NCI-H2107 treated with DMSO at 0.1 percent for 48 hours (cell line): Measurements from ENCODE around the gene PPP2R1A.
"Not testable (repeated sequence)": the region's sequence is repeated elsewhere in the genome, so short reads cannot be mapped to it uniquely, and the experiment has no call there.

Source experiments
- DNase-seq: peaks from one replicate; lab custom pipeline; 2025; ENCODE audit not compliant: unreplicated experiment; lab: John Stamatoyannopoulos, UW

PPP2R1A gene

DNA sequence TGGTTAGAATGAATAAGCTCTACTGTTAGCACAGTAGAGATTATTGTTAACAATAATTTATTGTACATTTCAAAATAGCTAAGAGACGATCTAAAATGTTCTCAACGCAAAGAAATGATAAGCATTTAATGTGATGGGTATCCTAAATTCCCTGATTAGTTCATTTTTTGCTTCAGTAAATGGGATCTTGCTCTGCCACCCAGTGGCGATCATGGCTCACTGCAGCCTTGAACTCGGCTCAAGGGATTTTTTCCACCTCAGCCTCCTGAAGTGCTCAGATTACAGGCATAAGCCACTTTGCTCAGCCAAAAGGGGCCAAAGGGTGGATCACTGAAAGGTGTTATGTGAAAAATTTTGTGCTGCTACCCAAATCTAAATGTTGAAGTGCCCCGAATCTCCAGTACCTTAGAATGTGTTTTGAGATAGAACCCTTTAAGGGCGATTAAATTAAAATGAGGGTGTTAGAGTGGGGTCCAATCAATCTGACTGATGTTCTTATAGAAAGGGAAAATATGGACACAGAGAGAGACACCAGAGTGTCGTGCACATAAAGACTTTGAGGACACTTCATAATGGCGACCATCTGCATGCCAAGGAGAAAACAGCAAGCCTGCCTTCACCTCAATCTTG lies 48.0 kb downstream of the PPP2R1A start:
- peak; percentile 42 for DNase-seq

DNA sequence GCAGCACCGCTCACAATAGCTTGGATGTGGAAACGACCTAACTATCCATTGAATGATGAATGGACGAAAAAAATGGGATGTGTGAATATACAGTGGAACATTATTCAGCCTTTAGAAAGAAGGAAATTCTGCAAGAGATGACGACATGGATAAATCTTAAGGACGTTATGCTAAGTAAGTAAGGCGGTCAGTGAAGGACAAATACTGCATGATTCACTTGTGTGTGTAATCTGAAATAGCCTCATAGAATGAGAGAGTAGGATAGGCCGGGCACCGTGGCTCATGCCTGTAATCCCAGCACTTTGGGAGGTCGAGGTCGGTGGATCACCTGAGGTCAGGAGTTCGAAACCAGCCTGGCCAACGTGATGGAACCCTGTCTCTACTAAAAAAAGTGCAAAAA lies 54.2 kb downstream of the PPP2R1A start:
- no peak for DNase-seq

DNA sequence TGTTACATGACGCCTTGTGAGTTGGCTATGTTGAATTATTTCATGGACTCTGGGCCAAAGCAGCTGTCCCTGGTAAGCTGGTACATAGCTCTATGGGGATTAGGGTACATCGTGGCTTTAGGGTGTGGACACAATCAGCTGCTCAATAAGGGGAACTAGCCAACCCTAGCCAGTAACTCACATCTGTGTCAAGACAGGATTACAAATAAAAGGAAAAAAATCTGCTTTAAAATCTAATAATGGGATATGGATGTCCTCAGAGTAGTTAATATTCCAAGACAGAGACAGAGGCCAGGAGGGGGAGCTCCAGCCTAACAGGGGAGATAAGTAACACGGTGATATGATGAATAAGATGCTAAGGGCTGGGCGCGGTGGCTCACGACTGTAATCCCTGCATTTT lies 58.4 kb downstream of the PPP2R1A start:
- DNase-seq, result no peak

DNA sequence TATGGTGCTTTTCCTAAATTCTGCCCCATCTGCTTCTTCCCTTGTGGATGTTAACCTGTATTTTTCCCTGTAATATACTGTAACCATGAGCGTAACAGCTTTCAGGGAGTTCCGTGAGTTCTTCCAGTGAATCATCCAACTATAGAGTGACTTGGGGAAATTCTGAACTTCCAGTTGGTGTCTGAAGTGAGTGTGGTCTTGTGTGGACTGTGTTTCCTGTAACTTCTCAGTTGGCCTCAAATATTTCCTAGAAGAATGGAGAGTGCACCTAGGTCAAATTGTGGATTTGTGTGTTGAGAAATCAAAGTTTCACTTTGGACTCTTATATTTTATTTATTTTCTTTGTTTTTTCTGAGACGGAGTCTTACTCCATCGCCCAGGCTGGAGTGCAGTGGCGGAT lies 68.6 kb downstream of the PPP2R1A start:
- no peak for DNase-seq

DNA sequence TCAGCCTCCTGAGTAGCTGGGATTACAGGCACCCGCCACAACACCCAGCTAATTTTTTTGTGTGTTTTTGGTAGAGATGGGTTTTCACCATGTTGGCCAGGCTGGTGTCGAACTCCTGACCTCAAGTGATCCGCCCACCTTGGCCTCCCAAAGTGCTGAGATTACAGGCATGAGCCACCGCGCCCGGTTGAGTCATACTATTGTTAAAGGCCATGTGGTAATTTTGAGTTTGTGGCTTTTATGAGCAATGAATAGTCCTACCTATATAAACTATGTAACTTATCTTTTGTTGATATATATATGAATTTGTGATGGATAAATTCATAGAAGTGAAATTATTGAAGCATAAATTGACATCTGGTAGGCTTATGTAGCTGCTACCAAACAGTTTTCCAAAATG lies 75.7 kb downstream of the PPP2R1A start:
- DNase-seq, result not testable (repeated sequence)

DNA sequence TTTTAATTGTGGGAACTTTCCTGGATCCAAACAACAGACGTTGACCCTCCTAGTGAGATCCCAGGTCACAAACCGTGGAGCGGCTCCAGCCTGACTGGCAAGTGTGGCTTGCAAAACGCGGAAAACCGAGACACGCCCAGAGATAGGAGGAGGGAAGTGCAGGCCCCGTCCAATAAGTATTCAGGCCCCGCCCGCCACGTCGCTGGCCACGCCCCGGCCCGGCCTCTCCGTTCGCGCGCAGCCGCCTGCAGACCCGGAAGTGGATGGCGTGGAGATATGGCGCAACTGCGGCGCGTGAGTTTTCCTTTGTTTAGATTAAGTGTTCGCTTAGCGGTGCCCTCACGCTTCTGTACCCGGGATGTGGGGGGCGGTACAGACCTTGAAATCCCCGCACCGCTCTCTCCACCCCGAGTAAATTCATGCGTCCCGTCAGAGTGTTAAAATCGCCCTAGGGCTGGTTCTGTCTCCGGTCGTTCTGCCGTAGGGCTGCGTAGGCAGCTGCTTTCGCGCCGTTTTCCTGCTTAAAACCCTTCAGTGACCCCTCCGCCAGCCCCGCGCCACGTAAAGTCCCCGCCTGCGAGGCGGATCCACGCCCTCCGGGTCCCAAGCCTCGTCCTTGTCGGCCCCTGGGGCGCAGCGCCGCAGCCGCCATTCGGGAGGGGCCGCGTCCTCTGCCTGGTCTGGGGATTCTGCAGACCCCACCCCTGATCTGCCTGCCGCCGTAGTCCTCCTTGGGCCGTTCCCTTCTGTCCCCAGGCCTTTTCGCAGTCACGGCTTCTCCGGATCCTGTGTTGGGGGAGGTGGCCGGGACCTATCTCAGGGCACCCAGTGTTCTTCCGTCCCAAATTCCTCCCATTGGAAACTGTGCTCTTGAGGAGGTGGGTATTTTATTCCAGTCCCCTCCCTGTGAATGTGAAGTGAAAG lies 79.7 kb downstream of the PPP2R1A start, which contains the start of gene ZNF766:
TSS of gene ZNF766 (plus strand) at position 250 of the 924 bp plus-strand sequence. CDS start at position 277, 27 bp downstream.
- peak; percentile 89 for DNase-seq

DNA sequence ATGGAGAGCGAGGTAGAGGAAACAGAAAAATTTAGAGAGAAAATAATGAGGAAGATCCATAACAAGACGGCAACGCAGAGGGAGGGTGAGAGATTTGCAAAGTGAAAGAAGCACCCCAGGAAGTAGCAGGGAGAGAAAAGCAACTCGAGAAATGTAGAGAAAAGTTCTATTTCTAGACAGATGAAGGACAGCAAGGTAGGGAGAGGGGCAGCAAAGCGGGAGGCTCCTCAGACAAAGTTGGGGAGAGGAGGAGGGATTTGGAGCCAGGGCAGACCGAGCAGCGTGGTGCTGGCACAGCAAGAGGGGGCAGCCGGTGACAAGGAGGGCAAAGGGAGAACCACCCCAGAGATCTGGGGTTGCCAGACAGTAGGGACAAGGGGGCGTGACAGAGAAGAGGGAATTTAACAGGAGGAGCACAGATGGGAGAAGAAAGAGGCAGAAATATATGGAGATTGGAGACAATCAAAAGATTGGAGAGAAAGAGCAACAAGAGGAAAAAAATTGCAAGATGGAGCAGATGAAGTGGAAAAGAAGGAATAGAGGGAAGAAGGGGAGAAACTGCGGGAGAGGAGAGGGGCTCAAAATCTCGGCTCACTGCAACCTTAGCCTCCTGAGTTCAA lies 80.5 kb downstream of the PPP2R1A start:
- no peak for DNase-seq

DNA sequence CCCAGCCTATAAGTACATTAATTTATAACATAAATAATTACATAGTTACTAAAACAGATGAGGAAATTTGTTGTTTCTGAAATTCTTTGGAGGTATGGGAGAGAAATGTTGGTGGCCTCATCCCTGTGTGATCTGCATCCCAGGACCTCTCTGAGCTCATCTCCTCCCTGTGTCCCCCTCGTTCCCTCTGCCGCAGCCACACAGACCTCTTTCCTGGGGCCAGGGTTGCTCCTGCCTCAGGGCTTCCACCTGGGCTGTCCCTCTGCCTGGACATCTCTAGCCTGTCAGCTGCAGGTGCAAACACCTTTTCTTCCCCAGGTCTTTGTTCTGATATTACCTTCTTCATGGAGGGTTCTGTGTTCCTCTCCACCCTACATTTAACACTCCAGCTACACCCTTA lies 83.4 kb downstream of the PPP2R1A start:
- DNase-seq, result no peak

DNA sequence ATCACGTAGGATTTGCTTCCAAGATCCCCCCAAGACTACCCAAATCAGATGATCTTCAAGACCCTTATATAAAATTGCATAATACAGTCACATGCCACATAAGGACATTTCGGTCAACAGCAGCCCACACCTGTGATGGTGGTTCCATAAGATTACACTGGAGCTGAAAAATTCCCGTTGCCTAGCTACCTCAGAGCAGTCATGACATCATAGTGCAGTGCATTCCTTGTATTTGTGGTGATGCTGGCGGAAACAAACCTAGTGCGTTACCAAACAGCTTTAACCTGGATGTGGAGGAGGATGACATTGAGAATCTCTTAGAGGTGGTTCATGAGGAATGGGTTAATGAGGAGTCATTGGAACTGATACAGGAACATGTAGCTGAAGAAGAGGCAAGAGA lies 84.3 kb downstream of the PPP2R1A start:
- no peak for DNase-seq

DNA sequence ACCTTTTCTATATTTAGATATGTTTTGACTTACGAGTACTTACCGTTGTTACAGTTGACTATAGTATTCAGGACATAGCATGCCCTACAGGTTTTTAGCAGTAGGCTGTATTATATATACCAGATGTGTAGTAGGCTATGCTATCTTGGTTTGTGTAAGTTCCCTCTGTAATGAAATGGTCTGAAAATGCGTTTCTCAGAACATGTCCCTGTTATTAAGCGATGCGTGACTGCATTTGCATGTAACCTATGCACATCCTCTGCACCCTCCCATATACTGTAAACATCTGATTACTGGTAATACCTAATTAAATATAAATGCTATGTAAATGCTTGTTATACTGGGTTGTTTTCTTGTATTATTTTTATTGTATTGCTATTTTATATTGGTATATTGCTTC lies 86.1 kb downstream of the PPP2R1A start:
- no peak for DNase-seq

DNA sequence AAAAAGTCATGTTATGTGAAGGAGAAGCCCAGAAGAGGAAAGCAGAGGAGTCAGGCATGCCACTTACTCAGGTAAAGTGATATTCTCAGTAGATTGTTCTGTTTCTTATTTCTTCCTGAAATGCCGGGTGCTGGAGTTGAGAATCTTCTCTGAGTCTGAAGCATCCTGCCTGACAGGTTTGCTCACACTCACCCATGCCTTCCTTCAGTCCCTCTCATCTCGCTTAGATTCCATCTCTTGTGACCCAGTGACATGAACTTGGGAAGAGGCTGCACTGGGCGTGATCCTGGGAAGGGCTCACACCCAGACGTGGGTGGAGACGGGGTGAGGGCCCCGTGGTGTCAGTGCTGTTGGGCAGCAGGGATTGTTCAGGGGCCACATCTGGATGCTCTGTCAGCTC lies 87.6 kb downstream of the PPP2R1A start:
- DNase-seq, result no peak
